ENCODE data around the gene RIC3.

DNA sequence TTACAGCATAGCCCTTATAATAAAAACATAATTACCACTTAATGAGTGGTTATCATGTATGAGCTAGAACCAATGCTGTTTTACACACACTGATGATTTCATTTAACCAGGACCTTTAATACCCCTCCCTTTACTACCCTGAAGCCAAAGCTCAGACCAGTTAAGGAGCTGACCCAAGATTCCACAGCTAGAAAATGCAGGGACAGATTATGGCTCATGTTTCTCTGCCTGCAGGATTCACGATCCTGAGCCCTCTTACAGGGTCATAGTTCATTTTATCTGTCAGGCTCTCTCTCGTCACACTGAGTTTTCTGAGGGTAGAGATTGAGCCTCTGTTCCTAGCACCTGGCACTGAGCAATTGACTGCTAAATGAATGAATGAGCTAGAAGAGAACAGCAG lies 60.4 kb downstream of the RIC3 start:
- TF ChIP-seq, protein P1, sequence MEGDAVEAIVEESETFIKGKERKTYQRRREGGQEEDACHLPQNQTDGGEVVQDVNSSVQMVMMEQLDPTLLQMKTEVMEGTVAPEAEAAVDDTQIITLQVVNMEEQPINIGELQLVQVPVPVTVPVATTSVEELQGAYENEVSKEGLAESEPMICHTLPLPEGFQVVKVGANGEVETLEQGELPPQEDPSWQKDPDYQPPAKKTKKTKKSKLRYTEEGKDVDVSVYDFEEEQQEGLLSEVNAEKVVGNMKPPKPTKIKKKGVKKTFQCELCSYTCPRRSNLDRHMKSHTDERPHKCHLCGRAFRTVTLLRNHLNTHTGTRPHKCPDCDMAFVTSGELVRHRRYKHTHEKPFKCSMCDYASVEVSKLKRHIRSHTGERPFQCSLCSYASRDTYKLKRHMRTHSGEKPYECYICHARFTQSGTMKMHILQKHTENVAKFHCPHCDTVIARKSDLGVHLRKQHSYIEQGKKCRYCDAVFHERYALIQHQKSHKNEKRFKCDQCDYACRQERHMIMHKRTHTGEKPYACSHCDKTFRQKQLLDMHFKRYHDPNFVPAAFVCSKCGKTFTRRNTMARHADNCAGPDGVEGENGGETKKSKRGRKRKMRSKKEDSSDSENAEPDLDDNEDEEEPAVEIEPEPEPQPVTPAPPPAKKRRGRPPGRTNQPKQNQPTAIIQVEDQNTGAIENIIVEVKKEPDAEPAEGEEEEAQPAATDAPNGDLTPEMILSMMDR (IDR thresholded peaks at IDR 0.05): no peak
- no peak for TF ChIP-seq POLR2A (IDR thresholded peaks at IDR 0.05)
- no peak for TF ChIP-seq EP300 (IDR thresholded peaks at IDR 0.05)

All from tibial nerve (tissue), 4 donors.